Activated CD8-positive, alpha-beta memory T cell treated with anti-CD3 and anti-CD28 coated beads for 4 hours (primary cell): Measurements from ENCODE around the gene IGF2BP2.

Experiments
- DNase-seq, 2 donors: peaks; one replicate each; pipeline ENCODE4 v3.0.0-alpha.2; 2020; ENCODE audit warnings: low read depth in 2 of 2

IGF2BP2 gene

GRCh38 chr3:185733980-185734724 is 90.7 kb downstream of the IGF2BP2 start:
- no peak for DNase-seq

- no peak for DNase-seq
Observed at GRCh38 chr3:185732782-185733181, 92.1 kb downstream of the IGF2BP2 start.

GRCh38 chr3:185730550-185730949 is 94.3 kb downstream of the IGF2BP2 start:
- no peak for DNase-seq

GRCh38 chr3:185729337-185730055 is 95.3 kb downstream of the IGF2BP2 start:
- DNase-seq, result no peak

GRCh38 chr3:185728630-185729336 is 96.1 kb downstream of the IGF2BP2 start:
- DNase-seq, result no peak

- no peak for DNase-seq
Observed at GRCh38 chr3:185727873-185728272, 97.0 kb downstream of the IGF2BP2 start.

- no peak for DNase-seq
Observed at GRCh38 chr3:185726254-185726967, 98.4 kb downstream of the IGF2BP2 start.

GRCh38 chr3:185724761-185725160 is 100.1 kb downstream of the IGF2BP2 start:
- no peak for DNase-seq

- DNase-seq, result no peak
Observed at GRCh38 chr3:185724251-185724650, 100.6 kb downstream of the IGF2BP2 start.

GRCh38 chr3:185722881-185723280 is 102.0 kb downstream of the IGF2BP2 start:
- DNase-seq, result no peak

GRCh38 chr3:185721970-185722369 is 102.9 kb downstream of the IGF2BP2 start:
- no peak for DNase-seq

GRCh38 chr3:185720326-185720725 is 104.5 kb downstream of the IGF2BP2 start:
- no peak for DNase-seq

- no peak for DNase-seq
Observed at GRCh38 chr3:185718736-185719593, 105.9 kb downstream of the IGF2BP2 start.

- DNase-seq, result no peak
Observed at GRCh38 chr3:185717627-185718402, 107.0 kb downstream of the IGF2BP2 start.

- no peak for DNase-seq
Observed at GRCh38 chr3:185717121-185717520, 107.7 kb downstream of the IGF2BP2 start.

GRCh38 chr3:185716436-185717108 is 108.3 kb downstream of the IGF2BP2 start:
- DNase-seq, result no peak

- no peak for DNase-seq
Observed at GRCh38 chr3:185715091-185715490, 109.8 kb downstream of the IGF2BP2 start.

- DNase-seq, result no peak
Observed at GRCh38 chr3:185714085-185714484, 110.8 kb downstream of the IGF2BP2 start.

- no peak for DNase-seq
Observed at GRCh38 chr3:185713015-185713414, 111.8 kb downstream of the IGF2BP2 start.

GRCh38 chr3:185712337-185712736 is 112.5 kb downstream of the IGF2BP2 start:
- no peak for DNase-seq
